ENCODE data around the gene KIF7.

KIF7 gene

DNA sequence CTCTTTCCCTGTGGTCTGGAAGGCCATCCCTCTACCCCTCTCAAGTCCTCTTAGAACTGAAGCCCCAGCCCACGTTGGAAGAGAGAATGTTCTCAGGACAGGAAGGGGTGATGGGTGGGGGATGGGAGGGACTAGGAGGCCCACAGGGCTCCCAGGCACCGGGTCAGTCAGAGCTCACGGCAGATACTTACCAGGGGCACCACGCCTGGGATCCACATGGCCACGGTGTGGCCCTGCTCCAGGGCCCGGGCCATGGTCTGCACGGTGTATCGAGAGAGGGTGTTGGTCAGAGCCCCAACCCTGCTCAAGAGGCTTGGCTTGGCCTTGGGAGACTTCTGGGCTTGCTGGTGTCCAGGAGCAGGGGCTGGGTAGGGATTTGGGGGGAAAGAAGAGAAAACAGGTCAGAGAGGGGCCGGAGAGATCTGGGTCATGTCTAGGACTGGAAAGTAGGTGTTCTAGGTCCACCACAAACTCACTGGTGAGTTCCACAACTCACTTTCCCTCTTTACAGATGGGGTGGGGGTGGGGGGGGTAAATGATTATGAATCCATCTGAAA lies 14.1 kb upstream of the KIF7 start:
- peaks cover 11% of the 10 kb centered on the region; the same call in 1 of the 2 replicates for H3K4me1 ChIP-seq (ENCODE audit: control insufficient read depth, insufficient read depth, low read length)
- H3K4me3 ChIP-seq (ENCODE audit: low read depth, low read length) = no peak overlapping the region
- H3K27me3 ChIP-seq (ENCODE audit: control insufficient read depth, insufficient read depth, low read length) = peaks cover 20% of the 10 kb centered on the region
- H3K27ac ChIP-seq (ENCODE audit: low read depth, low read length) = no peak overlapping the region
- H3K9ac ChIP-seq (ENCODE audit: low read depth, low read length) = no peak overlapping the region
- H3K9me3 ChIP-seq (ENCODE audit: control insufficient read depth, insufficient read depth, low read length) = no peaks in the 10 kb centered on the region
- H3K36me3 ChIP-seq (ENCODE audit: control insufficient read depth, insufficient read depth, low read length) = no peaks in the 10 kb centered on the region

DNA sequence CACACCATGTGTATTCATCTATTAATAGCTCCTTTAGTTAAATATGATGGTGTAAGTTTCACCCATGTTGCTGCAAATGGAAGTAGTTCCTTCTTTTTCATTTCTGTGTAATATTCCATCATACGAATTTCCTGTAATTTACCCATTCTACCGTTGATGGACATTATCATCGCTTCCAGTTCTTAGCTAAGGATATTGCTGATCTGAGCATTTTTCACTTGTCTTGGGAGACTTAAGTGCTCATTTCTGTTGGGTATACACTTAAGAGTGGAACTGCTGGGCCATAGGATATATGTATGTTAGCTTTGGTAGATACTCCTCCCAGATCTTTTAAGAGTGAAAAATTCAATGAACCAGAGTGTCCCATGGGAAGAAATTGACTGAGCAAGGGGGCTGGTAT lies 12.9 kb upstream of the KIF7 start:
- no peak overlapping the region for H3K27ac ChIP-seq (ENCODE audit: low read depth, low read length)
- peaks cover 11% of the 10 kb centered on the region; the same call in 1 of the 2 replicates for H3K4me1 ChIP-seq (ENCODE audit: control insufficient read depth, insufficient read depth, low read length)
- H3K36me3 ChIP-seq (ENCODE audit: control insufficient read depth, insufficient read depth, low read length) = no peaks in the 10 kb centered on the region
- H3K9me3 ChIP-seq (ENCODE audit: control insufficient read depth, insufficient read depth, low read length) = no peaks in the 10 kb centered on the region
- H3K9ac ChIP-seq (ENCODE audit: low read depth, low read length) = no peak overlapping the region
- peaks cover 23% of the 10 kb centered on the region for H3K27me3 ChIP-seq (ENCODE audit: control insufficient read depth, insufficient read depth, low read length)
- no peak overlapping the region for H3K4me3 ChIP-seq (ENCODE audit: low read depth, low read length)

DNA sequence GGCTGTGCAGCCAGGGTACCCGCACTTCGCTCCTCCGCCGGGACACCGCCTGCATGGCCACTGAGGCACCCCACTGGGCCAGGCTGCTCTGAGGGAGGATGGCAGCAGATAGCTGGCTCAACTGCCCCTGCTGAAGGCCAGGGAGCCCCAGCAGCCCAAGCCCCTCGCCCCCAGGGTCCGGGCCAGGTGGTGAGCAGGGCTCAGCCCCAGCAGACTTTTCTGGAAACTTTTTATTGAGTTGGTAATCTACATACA lies 12.4 kb upstream of the KIF7 start:
- no peak overlapping the region for H3K9ac ChIP-seq (ENCODE audit: low read depth, low read length)

DNA sequence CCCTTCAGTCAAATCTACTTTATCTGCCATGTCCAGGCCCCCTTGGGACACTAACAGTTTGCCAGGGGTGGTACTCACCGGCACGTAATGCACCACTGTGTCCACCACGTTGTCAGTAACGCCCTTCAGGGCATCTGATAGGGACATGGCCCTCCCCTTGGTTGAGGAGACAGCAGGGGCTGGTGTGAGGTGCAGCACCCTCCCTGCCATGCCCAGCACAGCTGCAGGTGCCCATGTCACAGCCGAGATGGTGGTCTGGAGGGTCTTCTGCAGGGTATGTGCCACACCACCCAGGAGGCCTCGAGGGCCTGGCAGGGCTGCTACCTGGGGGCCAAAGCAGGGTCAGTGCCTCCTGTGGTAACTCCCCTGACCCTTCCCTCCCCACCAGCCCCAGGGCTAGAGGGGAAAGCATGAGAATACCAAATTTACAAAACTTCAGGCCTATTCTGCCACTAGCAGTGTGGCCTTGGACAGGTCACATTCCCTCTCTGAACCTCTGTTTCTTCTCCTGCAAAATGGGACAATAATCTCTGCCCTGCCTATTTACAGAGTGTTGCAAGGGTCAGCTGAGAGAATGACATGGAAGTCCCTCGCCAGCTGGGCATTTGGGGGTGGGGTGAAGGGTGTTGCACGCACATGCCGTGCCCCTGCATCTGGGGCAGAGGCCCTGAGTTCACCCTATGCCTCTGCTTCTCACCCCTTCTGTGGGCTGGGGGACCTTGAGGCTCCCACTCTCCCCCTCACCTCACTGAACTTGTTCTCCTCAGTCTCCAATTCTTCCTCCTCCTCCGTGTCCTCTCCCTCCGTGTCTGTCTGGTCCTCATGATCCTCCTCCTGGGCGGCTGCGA lies 11.8 kb upstream of the KIF7 start:
- H3K9ac ChIP-seq (ENCODE audit: low read depth, low read length) = no peak overlapping the region
- no peaks in the 10 kb centered on the region for H3K9me3 ChIP-seq (ENCODE audit: control insufficient read depth, insufficient read depth, low read length)
- peaks cover 11% of the 10 kb centered on the region; the same call in 1 of the 2 replicates for H3K4me1 ChIP-seq (ENCODE audit: control insufficient read depth, insufficient read depth, low read length)
- H3K27me3 ChIP-seq (ENCODE audit: control insufficient read depth, insufficient read depth, low read length) = peaks cover 23% of the 10 kb centered on the region
- no peak overlapping the region for H3K4me3 ChIP-seq (ENCODE audit: low read depth, low read length)
- H3K36me3 ChIP-seq (ENCODE audit: control insufficient read depth, insufficient read depth, low read length) = no peaks in the 10 kb centered on the region
- no peak overlapping the region for H3K27ac ChIP-seq (ENCODE audit: low read depth, low read length)

More for the DNA sequence above, 12.4 kb upstream of the KIF7 start:
- H3K4me1 ChIP-seq (ENCODE audit: control insufficient read depth, insufficient read depth, low read length) = peaks cover 11% of the 10 kb centered on the region; the same call in 1 of the 2 replicates
- H3K27ac ChIP-seq (ENCODE audit: low read depth, low read length) = no peak overlapping the region
- no peak overlapping the region for H3K4me3 ChIP-seq (ENCODE audit: low read depth, low read length)
- no peaks in the 10 kb centered on the region for H3K36me3 ChIP-seq (ENCODE audit: control insufficient read depth, insufficient read depth, low read length)
- peaks cover 23% of the 10 kb centered on the region for H3K27me3 ChIP-seq (ENCODE audit: control insufficient read depth, insufficient read depth, low read length)
- no peaks in the 10 kb centered on the region for H3K9me3 ChIP-seq (ENCODE audit: control insufficient read depth, insufficient read depth, low read length)

DNA sequence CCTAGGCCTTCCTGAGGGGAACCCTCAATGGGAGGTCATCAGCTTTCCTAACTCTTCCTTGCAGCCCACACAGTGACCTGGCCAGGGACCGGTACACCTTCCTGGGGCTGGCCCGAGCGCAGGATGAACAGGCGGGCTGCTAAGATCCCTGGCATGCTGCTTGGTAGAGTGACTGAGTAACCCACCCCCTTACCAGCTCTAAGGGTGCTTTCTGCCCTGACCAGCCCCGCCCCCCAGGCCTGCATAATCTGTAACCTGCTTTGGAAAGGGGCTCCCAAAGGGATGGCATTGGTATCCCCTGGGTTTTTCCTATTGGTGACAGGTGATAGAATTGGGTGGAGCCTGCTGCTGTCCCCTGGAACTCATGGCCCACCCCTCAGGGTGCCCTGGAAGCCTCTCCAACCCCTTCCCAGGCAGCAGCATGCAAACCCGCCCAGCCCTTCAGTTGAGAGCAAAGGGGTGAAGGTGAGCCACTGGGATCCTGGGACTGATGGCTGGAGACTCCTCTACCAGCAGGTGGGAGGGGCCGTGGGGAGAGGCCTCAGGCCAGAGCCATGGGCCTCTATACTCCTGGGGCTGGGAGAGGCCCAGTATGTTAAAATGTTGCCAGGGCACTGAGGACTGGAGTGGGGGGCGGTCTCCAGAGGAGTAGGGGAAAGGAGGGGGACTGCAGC lies 11.1 kb upstream of the KIF7 start:
- H3K27ac ChIP-seq (ENCODE audit: low read depth, low read length) = no peak overlapping the region
- H3K36me3 ChIP-seq (ENCODE audit: control insufficient read depth, insufficient read depth, low read length) = no peaks in the 10 kb centered on the region
- H3K27me3 ChIP-seq (ENCODE audit: control insufficient read depth, insufficient read depth, low read length) = peaks cover 23% of the 10 kb centered on the region
- H3K9ac ChIP-seq (ENCODE audit: low read depth, low read length) = no peak overlapping the region
- H3K9me3 ChIP-seq (ENCODE audit: control insufficient read depth, insufficient read depth, low read length) = no peaks in the 10 kb centered on the region
- H3K4me1 ChIP-seq (ENCODE audit: control insufficient read depth, insufficient read depth, low read length) = peaks cover 11% of the 10 kb centered on the region; the same call in 1 of the 2 replicates
- H3K4me3 ChIP-seq (ENCODE audit: low read depth, low read length) = peak overlapping the region; percentile 55

DNA sequence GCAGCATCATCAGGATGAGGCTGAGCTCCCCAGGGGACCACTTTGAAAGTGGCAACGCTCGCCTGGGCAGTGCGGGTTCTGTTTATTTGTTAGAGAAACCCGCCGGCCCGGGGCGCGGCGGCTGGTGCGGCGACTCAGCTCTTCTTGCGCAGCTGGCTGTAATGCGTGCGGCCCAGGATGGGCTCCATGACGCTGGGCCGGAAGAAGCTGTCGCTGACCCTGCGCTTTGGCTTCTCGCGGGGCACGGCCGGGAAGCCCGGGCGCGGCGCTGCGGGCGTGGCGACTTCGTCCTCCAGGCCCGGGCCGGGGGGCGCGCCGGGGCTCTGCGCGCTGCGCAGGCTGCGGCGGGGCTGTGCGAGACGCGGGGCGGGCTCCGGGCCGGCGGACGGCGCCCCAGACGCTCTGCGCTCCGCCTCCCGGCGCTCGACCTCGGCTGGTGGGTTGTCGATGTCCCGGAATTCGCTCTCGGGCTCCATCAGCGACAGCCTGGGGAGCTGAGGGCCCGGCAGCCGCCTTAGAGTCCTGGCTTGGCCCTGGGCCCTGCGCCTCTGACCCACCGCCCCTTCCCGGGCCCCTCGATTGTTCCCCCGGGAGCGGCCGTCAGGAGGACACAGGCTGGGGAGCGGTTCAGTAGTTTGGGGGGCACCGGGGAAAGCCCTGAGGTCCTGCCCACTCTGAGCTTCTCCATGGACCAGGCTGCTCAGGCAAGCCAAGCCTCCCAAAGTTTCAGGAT lies 10.3 kb upstream of the KIF7 start:
- no peak overlapping the region for H3K27ac ChIP-seq (ENCODE audit: low read depth, low read length)
- H3K27me3 ChIP-seq (ENCODE audit: control insufficient read depth, insufficient read depth, low read length) = peaks cover 21% of the 10 kb centered on the region
- H3K36me3 ChIP-seq (ENCODE audit: control insufficient read depth, insufficient read depth, low read length) = no peaks in the 10 kb centered on the region
- H3K9me3 ChIP-seq (ENCODE audit: control insufficient read depth, insufficient read depth, low read length) = no peaks in the 10 kb centered on the region
- H3K9ac ChIP-seq (ENCODE audit: low read depth, low read length) = no peak overlapping the region
- peak overlapping the region; percentile 55 for H3K4me3 ChIP-seq (ENCODE audit: low read depth, low read length)
- peaks cover 11% of the 10 kb centered on the region; the same call in 1 of the 2 replicates for H3K4me1 ChIP-seq (ENCODE audit: control insufficient read depth, insufficient read depth, low read length)

DNA sequence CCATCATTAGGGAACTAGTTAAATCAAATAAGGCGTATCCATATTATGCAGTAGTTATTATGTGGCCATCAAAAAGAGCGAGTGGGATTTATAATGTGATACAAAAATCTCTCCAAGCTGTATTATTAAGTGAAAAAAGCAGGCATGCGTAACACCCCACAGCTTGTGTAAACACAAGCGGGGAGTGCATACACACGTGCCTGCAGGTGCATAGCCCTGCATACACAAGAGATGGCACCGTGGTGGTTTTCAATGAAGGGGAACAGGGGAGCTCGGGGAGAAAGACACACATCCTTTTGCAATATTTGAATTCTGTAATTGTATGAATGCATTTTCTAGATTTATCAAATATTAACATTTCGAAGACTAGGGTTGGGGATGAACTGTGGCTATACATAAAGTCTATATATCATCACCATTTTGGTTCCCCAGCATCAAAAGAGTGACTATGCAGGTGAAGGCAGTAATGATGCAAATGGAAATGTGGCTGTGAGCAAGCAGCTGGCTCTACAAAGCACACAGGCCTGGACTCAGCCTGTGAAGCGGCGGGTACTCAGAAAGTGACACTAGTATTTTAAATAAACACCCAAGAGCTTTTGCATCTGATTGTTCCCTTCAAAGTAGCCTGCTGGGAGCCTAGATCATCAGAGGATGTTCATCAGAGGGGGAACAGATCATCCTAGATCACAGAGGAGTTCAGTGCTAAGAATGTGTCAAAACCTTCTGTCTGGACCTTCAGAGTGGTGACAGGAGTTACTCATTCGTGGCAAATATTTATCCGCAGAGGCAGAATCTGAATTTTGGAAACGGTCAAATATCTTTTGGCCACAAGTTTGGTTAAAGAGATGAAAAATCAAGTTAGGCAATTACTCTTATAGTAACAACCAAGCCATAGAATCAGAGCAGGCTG lies 9.4 kb upstream of the KIF7 start:
- H3K9me3 ChIP-seq (ENCODE audit: control insufficient read depth, insufficient read depth, low read length) = no peaks in the 10 kb centered on the region
- no peaks in the 10 kb centered on the region for H3K36me3 ChIP-seq (ENCODE audit: control insufficient read depth, insufficient read depth, low read length)
- no peak overlapping the region for H3K27ac ChIP-seq (ENCODE audit: low read depth, low read length)
- H3K4me3 ChIP-seq (ENCODE audit: low read depth, low read length) = peak overlapping the region; percentile 55
- peaks cover 20% of the 10 kb centered on the region for H3K27me3 ChIP-seq (ENCODE audit: control insufficient read depth, insufficient read depth, low read length)
- no peak overlapping the region for H3K9ac ChIP-seq (ENCODE audit: low read depth, low read length)
- H3K4me1 ChIP-seq (ENCODE audit: control insufficient read depth, insufficient read depth, low read length) = peaks cover 11% of the 10 kb centered on the region; the same call in 1 of the 2 replicates

DNA sequence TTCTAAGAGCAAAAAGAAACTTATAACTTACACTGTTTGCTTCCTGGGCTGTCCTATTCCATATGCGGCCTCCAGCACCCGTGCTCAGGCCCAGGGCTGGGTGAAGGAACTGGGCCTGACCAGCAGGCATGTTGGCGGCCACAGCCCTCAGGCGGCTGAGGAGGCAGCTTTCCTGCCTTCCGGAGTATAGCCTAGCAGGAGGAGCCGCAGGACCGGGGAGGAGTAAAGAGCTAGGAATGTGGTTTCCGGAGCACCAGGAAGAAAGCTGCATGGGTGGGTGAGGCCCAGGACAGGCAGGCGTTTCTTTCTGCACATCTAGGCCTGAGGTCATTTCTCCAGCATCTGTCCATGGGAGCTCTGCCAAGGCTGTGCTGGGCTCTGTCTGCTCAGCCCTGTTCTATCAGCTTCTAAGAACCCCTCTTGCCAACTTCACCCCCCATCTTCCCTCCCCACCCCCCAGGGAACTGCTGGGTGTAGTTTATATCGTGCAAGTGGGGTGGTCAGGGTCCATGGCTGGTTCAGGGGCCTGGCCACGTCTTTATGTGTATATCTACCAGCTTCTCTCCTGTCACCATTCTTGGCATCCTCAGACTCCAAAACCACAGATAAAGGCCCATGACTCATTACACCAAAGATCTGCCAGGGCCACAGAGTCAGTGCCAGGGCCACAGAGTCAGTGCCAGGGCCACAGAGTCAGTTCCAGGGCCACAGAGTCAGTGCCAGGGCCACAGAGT lies 7.8 kb upstream of the KIF7 start:
- Histone ChIP-seq H3K4me3 (ENCODE audit: low read depth, low read length) (no peak overlapping the region), H3K4me1 (ENCODE audit: control insufficient read depth, insufficient read depth, low read length) (peaks cover 11% of the 10 kb centered on the region; the same call in 1 of the 2 replicates), H3K27me3 (ENCODE audit: control insufficient read depth, insufficient read depth, low read length) (peaks cover 20% of the 10 kb centered on the region), H3K27ac (ENCODE audit: low read depth, low read length) (no peak overlapping the region), H3K9ac (ENCODE audit: low read depth, low read length) (no peak overlapping the region), H3K36me3 (ENCODE audit: control insufficient read depth, insufficient read depth, low read length) (no peaks in the 10 kb centered on the region), H3K9me3 (ENCODE audit: control insufficient read depth, insufficient read depth, low read length) (no peaks in the 10 kb centered on the region)

DNA sequence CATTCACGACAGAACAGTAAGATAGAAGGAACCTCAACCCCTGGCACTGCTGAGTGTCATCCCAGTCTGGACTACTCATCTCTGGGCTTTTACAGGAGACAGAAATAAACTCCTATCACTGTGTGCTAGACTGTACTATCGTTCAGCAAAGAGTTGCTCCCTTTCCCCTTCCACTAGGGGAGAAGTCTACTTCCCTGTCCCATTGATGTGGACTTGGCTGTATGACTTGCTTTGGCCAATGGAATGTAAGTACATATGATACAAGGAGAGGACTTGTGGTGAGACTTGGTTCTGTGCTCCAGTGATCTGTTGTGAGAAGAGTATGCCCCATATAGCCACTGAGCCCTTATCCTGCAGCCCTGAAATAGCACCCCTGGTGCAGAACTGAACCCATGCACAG lies 5.3 kb upstream of the KIF7 start:
- no peaks in the 10 kb centered on the region for H3K36me3 ChIP-seq (ENCODE audit: control insufficient read depth, insufficient read depth, low read length)

More for the DNA sequence above, 5.3 kb upstream of the KIF7 start:
- Histone ChIP-seq H3K4me1 (ENCODE audit: control insufficient read depth, insufficient read depth, low read length) (peaks cover 7% of the 10 kb centered on the region; the same call in 1 of the 2 replicates), H3K27ac (ENCODE audit: low read depth, low read length) (no peak overlapping the region), H3K27me3 (ENCODE audit: control insufficient read depth, insufficient read depth, low read length) (peaks cover 13% of the 10 kb centered on the region), H3K9me3 (ENCODE audit: control insufficient read depth, insufficient read depth, low read length) (no peaks in the 10 kb centered on the region), H3K9ac (ENCODE audit: low read depth, low read length) (no peak overlapping the region), H3K4me3 (ENCODE audit: low read depth, low read length) (no peak overlapping the region)
